GM21737 (cell line): ENCODE results near the gene AURKAIP1.
A peak's percentile ranks its signal among the peaks of the same experiment; 100 is the strongest.
"Not testable (repeated sequence)": the region's sequence is repeated elsewhere in the genome, so short reads cannot be mapped to it uniquely, and the experiment has no call there.

Source experiments
- ATAC-seq: cut with Tn5 transposase; IDR thresholded peaks from one replicate; pipeline ENCODE4 v1.9.1; 2021; ENCODE audit warnings: mild to moderate bottlenecking, moderate library complexity; ENCODE audit not compliant: unreplicated experiment

Gene AURKAIP1

DNA sequence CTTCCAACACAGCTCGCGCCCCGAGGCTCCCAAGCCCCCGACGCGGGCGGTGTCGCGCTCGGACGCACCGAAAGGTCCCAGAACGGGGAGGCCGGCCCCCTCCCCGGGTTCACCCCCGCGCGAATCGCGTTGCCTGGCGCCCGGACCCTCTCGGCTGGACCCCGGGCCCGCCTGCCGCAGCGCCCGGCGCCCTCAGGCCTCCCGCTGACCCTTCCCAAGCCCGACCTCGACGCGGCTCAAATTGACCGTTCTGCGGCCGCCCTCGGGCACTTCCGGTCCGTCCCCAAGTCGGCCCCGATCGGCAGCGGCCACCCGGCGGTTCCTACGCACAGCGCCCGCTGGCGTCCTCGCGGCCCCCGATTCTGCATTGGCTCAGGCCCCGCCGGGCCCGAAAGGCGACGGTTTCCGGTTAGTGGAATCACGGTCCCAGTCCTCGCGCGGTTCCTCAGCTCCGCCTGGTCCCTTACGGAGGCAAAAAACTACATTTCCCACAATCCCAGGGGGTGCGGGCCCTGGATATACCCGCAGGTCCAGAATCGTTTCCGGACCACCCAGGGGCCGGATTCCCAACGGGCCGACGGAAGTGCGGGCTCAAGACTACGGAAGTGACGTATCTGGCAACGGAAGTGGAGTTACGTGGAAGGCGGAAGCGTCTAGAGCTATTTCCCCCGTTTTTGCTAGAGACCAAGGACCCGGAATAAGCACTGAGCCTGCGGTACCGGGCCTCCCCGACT is at the start of gene AURKAIP1:
TSS of gene AURKAIP1 (minus strand) at position 279 of the 734 bp plus-strand sequence. CDS start 451 bp downstream, outside the sequence.
- peak; percentile 77 for ATAC-seq

GRCh38 chr1:1424707-1425106 is 49.7 kb upstream of the AURKAIP1 start:
- no peak for ATAC-seq

GRCh38 chr1:1423245-1423597 is 48.2 kb upstream of the AURKAIP1 start:
- no peak for ATAC-seq

DNA sequence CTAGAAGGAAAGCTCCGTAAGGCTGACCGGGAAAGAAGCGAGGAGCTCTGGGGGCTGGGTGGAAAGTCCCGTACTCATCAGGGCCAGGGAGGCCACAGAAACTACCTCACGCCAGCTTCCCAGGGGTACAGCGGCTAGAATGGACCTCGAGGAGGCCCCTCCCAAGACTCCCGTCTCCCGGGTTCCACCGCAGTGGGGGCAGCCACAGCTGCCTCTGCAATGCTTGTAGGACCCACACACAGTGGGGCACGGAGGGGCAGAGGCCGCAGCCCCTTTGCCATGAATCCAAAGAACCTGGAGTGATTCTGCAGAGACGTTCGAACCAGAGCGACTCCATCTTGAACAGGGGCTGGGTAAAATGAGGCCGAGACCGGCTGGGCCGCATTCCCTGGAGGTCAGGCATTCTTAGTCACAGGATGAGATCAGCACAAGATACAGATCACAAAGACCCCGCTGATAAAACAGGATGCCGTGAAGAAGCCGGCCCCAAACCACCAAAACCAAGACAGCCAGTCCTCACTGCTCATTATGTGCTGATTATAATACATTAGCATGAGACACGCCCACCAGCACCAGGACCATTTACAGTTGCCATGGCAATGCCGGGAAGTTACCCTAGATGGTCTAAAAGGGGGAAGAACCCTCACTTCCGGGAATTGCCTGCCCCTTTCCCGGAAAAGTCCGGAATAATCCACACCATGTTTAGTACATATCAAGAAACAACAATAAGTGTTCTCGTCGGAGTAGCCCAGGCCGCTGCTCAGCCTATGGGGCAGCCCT is 47.6 kb upstream of the AURKAIP1 start:
- ATAC-seq, result no peak

DNA sequence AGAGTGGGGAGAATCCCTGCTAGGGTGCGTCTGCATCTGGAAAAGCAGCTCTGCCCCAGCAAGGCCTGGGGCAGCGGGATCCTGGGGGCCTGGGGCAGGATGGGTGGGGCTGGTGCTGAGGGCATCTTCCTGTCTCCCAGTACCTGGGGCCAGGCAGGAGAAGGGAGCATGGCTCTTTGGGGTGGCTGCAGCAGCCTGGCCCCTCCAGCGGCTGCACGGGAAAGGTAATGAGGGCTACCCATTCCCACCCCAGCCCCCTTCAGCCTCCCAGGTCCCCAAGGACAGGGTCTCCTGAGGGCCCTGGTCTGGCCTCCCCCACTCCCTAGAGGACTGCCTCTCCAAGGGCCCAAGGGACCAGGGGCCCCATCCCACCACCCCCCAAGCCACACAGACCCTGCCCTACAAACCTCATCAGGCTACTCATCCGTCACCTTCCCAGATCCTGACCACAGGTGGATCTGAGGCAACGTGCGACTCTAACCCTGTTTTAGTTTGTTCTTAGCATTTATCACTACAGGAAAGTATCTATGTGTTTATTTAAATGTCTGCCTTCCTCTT is 47.0 kb upstream of the AURKAIP1 start:
- ATAC-seq, result no peak

DNA sequence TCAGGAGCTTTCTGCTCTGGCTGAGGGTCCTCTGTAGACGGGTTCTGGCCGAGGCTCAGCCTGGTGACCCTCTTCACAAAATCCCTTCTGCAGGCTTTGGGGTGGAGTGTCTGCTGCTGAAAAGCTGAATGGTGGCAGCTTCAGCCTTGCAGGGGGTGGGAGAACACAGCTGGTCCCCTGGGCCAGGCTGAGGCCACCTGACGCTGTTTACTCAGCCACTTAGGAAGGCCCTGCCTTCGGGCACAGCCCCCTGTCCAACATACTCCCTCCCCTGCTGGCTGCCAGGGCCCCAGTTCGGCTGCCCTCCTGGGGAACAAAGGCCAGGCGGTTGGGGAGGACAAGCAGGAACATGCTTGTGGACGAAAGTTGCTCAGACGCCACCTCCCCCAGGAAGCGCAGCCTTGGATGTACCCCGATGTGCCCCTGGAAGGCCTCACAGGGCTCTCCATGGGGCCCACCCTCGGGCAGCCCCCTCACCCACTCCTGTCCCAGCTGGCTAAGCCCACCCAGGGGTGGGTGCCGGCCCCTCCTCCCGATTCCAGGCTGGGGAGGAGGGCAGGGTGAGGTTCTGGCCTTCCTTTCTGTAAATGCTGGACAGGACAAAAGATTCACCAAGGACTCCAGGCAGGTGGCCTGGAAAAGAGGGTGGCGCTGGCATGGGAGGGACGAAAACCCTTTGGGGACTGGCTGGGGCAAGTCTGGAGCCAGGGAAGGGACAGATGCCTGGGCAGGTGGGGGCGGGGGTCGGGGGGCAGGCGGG is 46.3 kb upstream of the AURKAIP1 start, which contains the start of gene ANKRD65:
TSS of gene ANKRD65 (minus strand) at position 130 of the 760 bp plus-strand sequence. CDS start 271 bp downstream, outside the sequence.
- no peak for ATAC-seq

- ATAC-seq, result no peak
Observed at GRCh38 chr1:1420654-1421141, 45.7 kb upstream of the AURKAIP1 start.

DNA sequence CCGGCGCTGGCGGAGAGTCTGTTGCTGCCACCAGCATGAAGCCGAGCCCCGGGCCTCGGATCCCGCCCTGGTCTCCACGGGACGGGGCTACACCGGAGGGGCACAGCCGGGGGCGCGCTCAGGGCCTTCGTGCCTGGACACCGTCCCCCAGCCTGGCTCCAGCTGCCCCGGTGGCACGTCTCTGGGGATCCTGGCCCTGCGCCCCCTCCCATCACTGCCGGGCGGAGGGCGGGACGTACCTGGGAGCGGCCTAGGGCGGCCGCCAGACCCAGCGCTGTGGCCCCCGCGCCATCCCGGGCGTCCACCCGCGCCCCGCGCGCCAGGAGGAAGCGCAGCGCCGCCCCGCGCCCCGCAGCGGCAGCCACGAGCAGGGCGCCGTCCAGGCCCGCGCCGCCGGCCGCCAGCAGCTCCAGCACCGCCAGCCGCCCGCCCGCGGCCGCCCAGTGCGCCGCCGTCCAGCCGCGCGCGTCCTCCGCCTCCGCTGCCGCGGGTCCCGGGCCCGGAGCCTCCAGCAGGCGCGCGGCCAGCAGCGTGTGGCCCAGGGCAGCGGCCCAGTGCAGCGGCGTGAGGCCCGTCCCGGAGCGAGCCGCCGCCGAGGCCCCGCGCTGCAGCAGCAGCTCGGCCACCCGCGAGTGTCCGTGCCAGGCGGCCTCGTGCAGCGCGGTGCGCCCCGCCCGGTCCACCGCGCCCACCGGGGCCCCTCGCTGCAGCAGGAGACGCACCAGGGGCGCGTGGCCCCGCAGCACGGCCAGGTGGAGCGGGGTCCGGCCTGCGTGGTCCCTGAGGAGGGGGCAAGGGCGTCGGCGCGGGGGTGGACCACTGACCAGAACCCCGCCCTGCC is 45.0 kb upstream of the AURKAIP1 start:
- no peak for ATAC-seq

DNA sequence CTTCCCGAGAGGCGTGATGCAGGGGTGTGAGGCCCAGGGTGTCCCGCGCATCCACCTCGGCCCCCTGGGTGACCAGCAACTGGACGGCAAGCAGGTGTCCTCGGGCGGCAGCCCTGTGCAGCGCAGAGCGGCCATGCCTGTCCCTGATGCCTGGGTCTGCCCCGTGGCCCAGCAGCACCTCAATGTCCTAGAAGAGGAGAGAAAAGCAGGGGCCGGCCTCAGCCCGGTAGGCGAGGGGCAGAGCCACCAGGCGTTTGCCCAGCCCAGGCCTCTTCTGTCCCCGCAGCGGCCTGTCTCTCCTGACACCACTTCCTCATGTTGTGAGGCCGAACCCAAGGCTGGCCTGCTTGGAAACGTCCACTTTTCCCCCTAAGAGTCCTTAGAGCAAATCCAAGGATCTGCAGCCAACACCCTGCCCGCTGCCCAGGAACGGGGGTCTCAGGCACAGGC is 44.4 kb upstream of the AURKAIP1 start:
- ATAC-seq, result no peak

DNA sequence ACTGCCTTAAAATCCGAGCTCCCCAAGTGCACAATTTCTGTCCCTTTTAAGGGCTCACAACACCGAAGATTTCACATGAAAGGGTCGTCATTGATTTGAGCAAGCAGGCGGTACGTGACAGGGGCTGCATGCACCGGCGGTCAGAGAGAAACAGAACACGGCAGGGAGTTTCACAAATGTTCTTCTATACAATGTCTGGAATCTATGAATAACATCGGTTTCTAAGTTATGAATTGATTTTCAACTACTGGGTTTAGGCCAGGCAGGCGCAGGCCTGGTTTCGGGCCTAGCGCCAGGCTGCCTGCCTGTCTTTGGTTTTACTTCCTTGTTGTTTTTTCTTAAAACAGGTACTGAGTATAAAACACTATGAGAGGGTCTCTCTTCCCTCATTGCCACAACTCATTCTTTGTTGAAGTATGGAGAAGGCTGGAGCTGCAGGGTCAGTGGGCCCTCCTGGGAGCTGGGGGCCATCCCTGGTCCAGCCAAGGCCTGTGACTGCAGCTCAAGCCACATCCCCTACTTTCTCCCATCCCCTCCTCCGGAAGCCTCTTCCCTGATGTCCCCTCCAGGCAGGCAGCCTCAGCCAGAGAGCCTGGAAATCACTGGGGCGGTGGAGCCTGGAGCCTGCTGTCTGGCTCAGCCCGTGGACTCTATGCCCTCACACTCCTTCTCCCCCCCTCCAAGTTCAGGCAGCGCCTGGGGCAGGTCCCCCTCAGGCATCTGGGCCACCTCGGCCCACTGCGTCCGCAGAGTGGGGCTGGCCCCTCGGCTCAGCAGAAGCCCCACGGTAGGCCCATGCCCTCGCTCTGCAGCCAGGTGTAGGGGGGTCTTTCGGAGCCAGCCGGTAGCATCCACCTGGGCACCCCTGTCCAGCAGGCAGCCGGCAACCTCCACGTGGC is 43.7 kb upstream of the AURKAIP1 start:
- ATAC-seq, result no peak

- not testable (repeated sequence) for ATAC-seq
Observed at GRCh38 chr1:1417825-1418463, 42.9 kb upstream of the AURKAIP1 start.

- ATAC-seq, result not testable (repeated sequence)
Observed at GRCh38 chr1:1417396-1417795, 42.4 kb upstream of the AURKAIP1 start.

GRCh38 chr1:1415751-1416150 is 40.7 kb upstream of the AURKAIP1 start:
- ATAC-seq, result no peak

GRCh38 chr1:1412311-1412902 is 37.4 kb upstream of the AURKAIP1 start:
- ATAC-seq, result not testable (repeated sequence)

- ATAC-seq, result no peak
Observed at GRCh38 chr1:1411626-1412025, 36.6 kb upstream of the AURKAIP1 start.

GRCh38 chr1:1410238-1410637 is 35.2 kb upstream of the AURKAIP1 start:
- ATAC-seq, result not testable (repeated sequence)

DNA sequence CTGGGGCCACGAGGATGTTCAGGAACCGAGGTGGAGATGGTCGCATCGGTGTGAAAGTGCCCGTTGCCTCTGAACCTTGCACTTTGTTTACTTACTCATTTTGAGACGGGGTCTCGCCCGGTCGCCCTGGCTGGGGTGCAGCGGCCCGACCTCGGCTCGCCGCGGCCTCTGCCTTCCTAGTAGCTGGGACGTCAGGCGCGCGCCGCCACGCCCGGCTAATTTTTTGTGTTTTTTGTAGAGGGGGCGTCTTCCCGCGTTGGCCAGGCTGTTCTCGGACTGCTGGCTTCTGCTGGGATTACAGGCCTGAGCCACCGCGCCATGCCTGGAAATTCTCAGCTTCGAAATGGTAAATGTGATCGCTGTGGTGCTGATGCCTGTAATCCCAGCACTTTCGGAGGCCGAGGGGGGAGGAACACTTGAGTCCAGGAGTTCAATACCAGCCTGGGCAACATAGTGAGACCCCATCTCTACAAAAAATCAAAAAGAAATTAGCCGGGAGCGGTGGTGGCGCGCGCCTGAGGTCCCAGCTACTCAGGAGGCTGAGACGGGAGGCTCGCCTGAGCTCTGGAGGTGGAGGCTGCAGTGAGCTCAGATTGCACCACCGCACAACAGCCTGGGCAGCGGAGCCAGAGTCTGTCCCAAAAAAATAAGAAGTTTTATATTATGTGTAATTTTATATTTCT is 32.8 kb upstream of the AURKAIP1 start:
- peak; percentile 15 for ATAC-seq
